Stimulated activated CD8-positive, alpha-beta memory T cell treated with anti-CD3 and anti-CD28 coated beads, Interleukin-7, amount 100 ng/mL, for 4 hours (primary cell): ENCODE data around the gene SULT1C4.
"Not testable (repeated sequence)": the region's sequence is repeated elsewhere in the genome, so short reads cannot be mapped to it uniquely, and the experiment has no call there.

ENCODE experiments used
- DNase-seq, 2 donors: peaks; one replicate each; pipeline ENCODE4 v3.0.0-alpha.2; 2020; ENCODE audit warnings: low read depth in 2 of 2

SULT1C4 gene

GRCh38 chr2:108377815-108378630 is at the start of gene SULT1C4:
Gene SULT1C4 (plus strand): TSS chr2:108377954. CDS start chr2:108378338, 384 bp downstream.
- no peak for DNase-seq

GRCh38 chr2:108329771-108330170 is 48.0 kb upstream of the SULT1C4 start:
- DNase-seq: no peak

- DNase-seq: no peak
These were observed 46.8 kb upstream of the SULT1C4 start for GRCh38 chr2:108330979-108331378.

- DNase-seq: no peak
These were observed 31.8 kb upstream of the SULT1C4 start for GRCh38 chr2:108345951-108346350.

GRCh38 chr2:108346827-108347226 is 30.9 kb upstream of the SULT1C4 start:
- no peak for DNase-seq

- no peak for DNase-seq
These were observed 30.0 kb upstream of the SULT1C4 start for GRCh38 chr2:108347786-108348185.

GRCh38 chr2:108348816-108349570 is 28.8 kb upstream of the SULT1C4 start:
- no peak for DNase-seq

GRCh38 chr2:108349571-108349928 is 28.2 kb upstream of the SULT1C4 start:
- DNase-seq: no peak

GRCh38 chr2:108351889-108352288 is 25.9 kb upstream of the SULT1C4 start:
- DNase-seq: no peak

- no peak for DNase-seq
These were observed 23.6 kb upstream of the SULT1C4 start for GRCh38 chr2:108354136-108354535.

- no peak for DNase-seq
These were observed 21.6 kb upstream of the SULT1C4 start for GRCh38 chr2:108355906-108356734.

- DNase-seq: not testable (repeated sequence)
These were observed 18.4 kb upstream of the SULT1C4 start for GRCh38 chr2:108359336-108359735.

- no peak for DNase-seq
These were observed 16.8 kb upstream of the SULT1C4 start for GRCh38 chr2:108360776-108361468.

- DNase-seq: no peak
These were observed 14.5 kb upstream of the SULT1C4 start for GRCh38 chr2:108363024-108363907.

- no peak for DNase-seq
These were observed 13.9 kb upstream of the SULT1C4 start for GRCh38 chr2:108363908-108364225.

- DNase-seq: no peak
These were observed 13.0 kb upstream of the SULT1C4 start for GRCh38 chr2:108364676-108365297.

- DNase-seq: no peak
These were observed 12.1 kb upstream of the SULT1C4 start for GRCh38 chr2:108365656-108366055.

- DNase-seq: no peak
These were observed 10.7 kb upstream of the SULT1C4 start for GRCh38 chr2:108367014-108367413.

- no peak for DNase-seq
These were observed 10.1 kb upstream of the SULT1C4 start for GRCh38 chr2:108367561-108368175.

- no peak for DNase-seq
These were observed 8.6 kb upstream of the SULT1C4 start for GRCh38 chr2:108369153-108369552.
